IMR-90 (cell line): Measurements from ENCODE around the gene CD27. TPM values are rescaled to one million over a fixed set of nuclear protein-coding genes. Genes with fewer than 3 reads are reported as not detected.

ENCODE experiments used
- ATAC-seq: fragments of 200-7000 bp; cut with Tn5 transposase; 2 replicates; pipeline ENCODE4 v1.9.1; 2020; ENCODE audit warnings: low read depth, mild to moderate bottlenecking, moderate library complexity
- BruUV-seq: library from RNA; stranded (reverse); fragments of 400-500 nt; replicated peaks from 2 replicates; lab custom pipeline; 2021; lab: Mats Ljungman, UMichigan
- CTCF ChIA-PET: fragments of 300-600 bp; formaldehyde crosslinking; extraction: SDS; loops from one replicate; lab custom pipeline; 2021; ENCODE audit warnings: antibody characterized with exemption; lab: Yijun Ruan, JAX
- POLR2A ChIA-PET: fragments of 300-600 bp; sonication (Branson Sonifier 250); formaldehyde crosslinking; loops from one replicate; lab custom pipeline; 2022; ENCODE audit warnings: antibody characterized with exemption; ENCODE audit not compliant: unreplicated experiment; lab: Charles Lee
- DNase-seq: peaks from one replicate; pipeline ENCODE4 v3.0.0; 2013
- H2AFZ ChIP-seq: replicated peaks from 2 replicates; pipeline ENCODE3; 2013; ENCODE audit warnings: low read length, mild to moderate bottlenecking; ENCODE audit not compliant: poor library complexity
- H2AK5ac ChIP-seq: 2 replicates; pipeline ENCODE4 v1.6.1; 2013; ENCODE audit warnings: low read depth, low read length, inconsistent platforms
- H2AK9ac ChIP-seq: replicated peaks from 2 replicates; pipeline ENCODE3; 2013; ENCODE audit warnings: mild to moderate bottlenecking, low read depth, low read length, moderate library complexity; ENCODE audit not compliant: poor library complexity
- H2BK120ac ChIP-seq: 2 replicates; pipeline ENCODE4 v1.6.1; 2013; ENCODE audit warnings: low read depth, low read length, inconsistent platforms
- H2BK15ac ChIP-seq: 3 replicates; pipeline ENCODE4 v1.6.1; 2013; ENCODE audit warnings: low read depth, low read length, inconsistent platforms
- H2BK20ac ChIP-seq: 2 replicates; pipeline ENCODE4 v1.6.1; 2013; ENCODE audit warnings: low read depth, mild to moderate bottlenecking, inconsistent platforms, low read length, moderate library complexity
- H2BK5ac ChIP-seq: 2 replicates; pipeline ENCODE4 v1.6.1; 2013; ENCODE audit warnings: mild to moderate bottlenecking, low read depth, low read length, inconsistent platforms; ENCODE audit not compliant: poor library complexity, severe bottlenecking
- H3K14ac ChIP-seq: replicated peaks from 2 replicates; pipeline ENCODE4 v1.6.1; 2013; ENCODE audit warnings: low read depth, low read length, inconsistent platforms
- H3K18ac ChIP-seq: 2 replicates; pipeline ENCODE4 v1.6.1; 2013; ENCODE audit warnings: low read depth, low read length, control low read depth
- H3K23ac ChIP-seq: 2 replicates; pipeline ENCODE4 v1.6.1; 2013; ENCODE audit warnings: low read depth, low read length, inconsistent platforms
- H3K27ac ChIP-seq: 2 replicates; pipeline ENCODE4 v1.5.1; 2013; ENCODE audit warnings: mild to moderate bottlenecking, control low read depth, low read length; ENCODE audit not compliant: insufficient read depth
- H3K27me3 ChIP-seq: 2 replicates; pipeline ENCODE4 v1.6.1; 2013; ENCODE audit warnings: low read length; ENCODE audit not compliant: control insufficient read depth, insufficient read depth
- H3K36me3 ChIP-seq: 2 replicates; pipeline ENCODE4 v1.6.1; 2013; ENCODE audit warnings: low read length, mixed read lengths; ENCODE audit not compliant: control insufficient read depth, insufficient read depth
- H3K4ac ChIP-seq: 2 replicates; pipeline ENCODE4 v1.6.1; 2013; ENCODE audit warnings: low read depth, low read length, inconsistent platforms
- H3K4me1 ChIP-seq: 2 replicates; pipeline ENCODE4 v1.6.1; 2013; ENCODE audit warnings: low read length, mixed read lengths; ENCODE audit not compliant: control insufficient read depth, insufficient read depth
- H3K4me2 ChIP-seq: 2 replicates; pipeline ENCODE4 v1.6.1; 2013; ENCODE audit warnings: low read depth, mild to moderate bottlenecking, control low read depth, low read length, moderate library complexity
- H3K4me3 ChIP-seq: 2 replicates; pipeline ENCODE4 v1.5.1; 2013; ENCODE audit warnings: low read depth, mild to moderate bottlenecking, control low read depth, low read length, moderate library complexity; ENCODE audit not compliant: insufficient read depth
- H3K56ac ChIP-seq: 2 replicates; pipeline ENCODE4 v1.6.1; 2013; ENCODE audit warnings: low read length, inconsistent platforms; ENCODE audit not compliant: insufficient read depth; ENCODE audit errors: extremely low read depth
- H3K79me1 ChIP-seq, 2 experiments: 2 replicates each; pipeline ENCODE4 v1.6.1; 2013; ENCODE audit warnings: low read length in 2 of 2, inconsistent platforms in 1 of 2, low read depth in 1 of 2
- H3K9ac ChIP-seq: 2 replicates; pipeline ENCODE4 v1.6.1; 2013; ENCODE audit warnings: low read depth, low read length, control low read depth
- H3K9me1 ChIP-seq: 2 replicates; pipeline ENCODE4 v1.6.1; 2013; ENCODE audit warnings: low read length, inconsistent platforms; ENCODE audit not compliant: insufficient read depth
- H3K9me3 ChIP-seq: 2 replicates; pipeline ENCODE4 v1.6.1; 2013; ENCODE audit warnings: low read length; ENCODE audit not compliant: control insufficient read depth, insufficient read depth
- H4K20me1 ChIP-seq: 2 replicates; pipeline ENCODE4 v1.6.1; 2013; ENCODE audit warnings: low read length, inconsistent platforms; ENCODE audit not compliant: insufficient read depth
- H4K5ac ChIP-seq: 2 replicates; pipeline ENCODE4 v1.6.1; 2013; ENCODE audit warnings: mild to moderate bottlenecking, low read depth, low read length, control low read depth
- H4K8ac ChIP-seq, 2 experiments: 2 replicates each; pipeline ENCODE4 v1.6.1; 2013; ENCODE audit warnings: low read depth in 2 of 2, low read length in 2 of 2, control low read depth in 1 of 2, inconsistent platforms in 1 of 2
- H4K91ac ChIP-seq: 2 replicates; pipeline ENCODE4 v1.6.1; 2013; ENCODE audit warnings: low read depth, low read length, inconsistent platforms; ENCODE audit not compliant: insufficient read depth
- BHLHE40 ChIP-seq: fragments of 150-350 bp; IDR thresholded peaks from 2 replicates; pipeline ENCODE4 v1.6.1; 2016; ENCODE audit warnings: mild to moderate bottlenecking, low read depth, low read length
- CEBPB ChIP-seq: IDR thresholded peaks from 2 replicates; pipeline ENCODE4 v1.6.1; 2012; ENCODE audit warnings: low read depth, low read length, improper control_type of control experiment
- CHD1 ChIP-seq: IDR thresholded peaks from 2 replicates; pipeline ENCODE4 v1.6.1; 2012; ENCODE audit warnings: low read depth, low read length, improper control_type of control experiment
- CTCF ChIP-seq: conservative IDR thresholded peaks from 2 replicates; pipeline ENCODE4 v1.5.1; 2012; ENCODE audit warnings: mild to moderate bottlenecking, low read depth, low read length, improper control_type of control experiment
- ELK1 ChIP-seq: fragments of 150-350 bp; IDR thresholded peaks from 2 replicates; pipeline ENCODE4 v1.6.1; 2016; ENCODE audit warnings: low read depth, mild to moderate bottlenecking, low read length, moderate library complexity, borderline replicate concordance
- FOS ChIP-seq: fragments of 150-350 bp; IDR thresholded peaks from 2 replicates; pipeline ENCODE4 v1.6.1; 2016; ENCODE audit warnings: low read depth, low read length
- MAFK ChIP-seq: IDR thresholded peaks from 2 replicates; pipeline ENCODE4 v1.6.1; 2012; ENCODE audit warnings: low read depth, low read length, improper control_type of control experiment
- MAZ ChIP-seq: IDR thresholded peaks from 2 replicates; pipeline ENCODE4 v1.6.1; 2012; ENCODE audit warnings: low read depth, mild to moderate bottlenecking, low read length, improper control_type of control experiment, moderate library complexity, borderline replicate concordance
- MXI1 ChIP-seq: IDR thresholded peaks from 2 replicates; pipeline ENCODE4 v1.6.1; 2012; ENCODE audit warnings: low read depth, mild to moderate bottlenecking, low read length, moderate library complexity, borderline replicate concordance
- NFE2L2 ChIP-seq: fragments of 150-350 bp; IDR thresholded peaks from 2 replicates; pipeline ENCODE4 v1.6.1; 2016; ENCODE audit warnings: low read depth, mild to moderate bottlenecking, low read length
- POLR2A ChIP-seq: IDR thresholded peaks from 2 replicates; pipeline ENCODE4 v1.6.1; 2012; ENCODE audit warnings: mild to moderate bottlenecking, low read depth, low read length
- RAD21 ChIP-seq: IDR thresholded peaks from 2 replicates; pipeline ENCODE4 v1.6.1; 2012; ENCODE audit warnings: low read length, improper control_type of control experiment
- RCOR1 ChIP-seq: IDR thresholded peaks from 2 replicates; pipeline ENCODE4 v1.6.1; 2012; ENCODE audit warnings: mild to moderate bottlenecking, low read length, improper control_type of control experiment; ENCODE audit not compliant: insufficient replicate concordance
- RFX5 ChIP-seq: IDR thresholded peaks from 2 replicates; pipeline ENCODE4 v1.8.0; 2012; ENCODE audit warnings: low read depth, mild to moderate bottlenecking, low read length, moderate library complexity
- SMC3 ChIP-seq: fragments of 150-350 bp; IDR thresholded peaks from 2 replicates; pipeline ENCODE4 v1.6.1; 2016; ENCODE audit warnings: low read depth, mild to moderate bottlenecking, antibody characterized with exemption, low read length, moderate library complexity
- USF2 ChIP-seq: fragments of 150-350 bp; IDR thresholded peaks from 2 replicates; pipeline ENCODE4 v1.6.1; 2017; ENCODE audit warnings: mild to moderate bottlenecking, antibody characterized with exemption, low read length, low read depth
- WGBS, 2 experiments: methylation state at CpG; one replicate each; pipeline versions ENCODE4 v1.1.5 to v1.1.7; 2013; ENCODE audit warnings: missing lambda C conversion rate in 2 of 2; ENCODE audit not compliant: insufficient read length in 1 of 2; ENCODE audit errors: extremely low coverage in 2 of 2; 5-methylcytosine and 5-hydroxymethylcytosine counted together
- dilution Hi-C: fragments of 300-500 bp; cut with HindIII; formaldehyde crosslinking; loops from one replicate; pipeline ENCODE4 v1.14.3; 2018; ENCODE audit warnings: low sequenced_read_pairs; ENCODE audit not compliant: unreplicated experiment
- in situ Hi-C: fragments of 300-500 bp; cut with MboI; formaldehyde crosslinking; loops from 3 replicates; pipeline ENCODE4 v1.14.3; 2019; ENCODE audit warnings: low sequenced_read_pairs, inconsistent platforms, mixed read lengths
- intact Hi-C: fragments of 100-400 bp; cut with micrococcal nuclease; formaldehyde crosslinking; loops from 2 replicates; pipeline ENCODE4 v1.10.0; 2022
- polyA plus RNA-seq, 3 experiments: library from polyadenylated mRNA; depleted of rRNA; stranded (reverse); fragments of >200 nt; gene quantifications; 2 replicates each; pipeline ENCODE4 v1.2.3, GENCODE V29; 2012; ENCODE audit warnings: low replicate concordance in 1 of 3
- total RNA-seq: library from RNA; depleted of rRNA; stranded (reverse); fragments of >200 nt; gene quantifications from 2 replicates; pipeline ENCODE4 v1.2.3, GENCODE V29; 2012

CD27 gene
- total and polyA plus RNA-seq, 2 of the 4 experiments (the other 2 are of a cell fraction), result 0.07 TPM; not detected in 1

- Histone ChIP-seq H3K18ac (no peak overlapping the region), H2BK20ac (no peak overlapping the region), H4K20me1 (no peaks in the 10 kb centered on the region), H4K8ac (no peak overlapping the region), H3K4me2 (no peak overlapping the region), H3K4me3 (no peak overlapping the region), H3K56ac (no peak overlapping the region), H3K14ac (no peak overlapping the region), H3K9me3 (no peaks in the 10 kb centered on the region), H3K27ac (no peak overlapping the region), H2BK120ac (no peak overlapping the region), H3K23ac (no peak overlapping the region; the same call in 1 of the 2 replicates), H3K9me1 (peaks cover 3% of the 10 kb centered on the region; the same call in 1 of the 2 replicates), H2AFZ (no peak overlapping the region), H3K79me1 (peaks cover 35 to 60% of the 10 kb centered on the region in 2 experiments), H4K91ac (no peak overlapping the region), H4K5ac (no peak overlapping the region), H2AK9ac (no peak overlapping the region), H2BK5ac (no peak overlapping the region), H2AK5ac (no peak overlapping the region), H3K4ac (no peak overlapping the region), H3K27me3 (no peaks in the 10 kb centered on the region), H3K9ac (no peak overlapping the region), H3K4me1 (no peaks in the 10 kb centered on the region), H3K36me3 (peaks cover 13% of the 10 kb centered on the region), H2BK15ac (no peak overlapping the region)
- TF ChIP-seq CHD1 (no peak), SMC3 (no peak), ELK1 (no peak), BHLHE40 (no peak), NFE2L2 (no peak), RCOR1 (no peak), FOS (no peak), MAZ (no peak), MXI1 (no peak), USF2 (no peak), CEBPB (no peak), RAD21 (no peak), CTCF (no peak), RFX5 (no peak), POLR2A (no peak), MAFK (no peak)
- no CpG with 5 or more reads among the region's 2 CpGs for WGBS, 2 experiments
- dilution Hi-C loops, result no loop called here
- DNase-seq, result no peak
- POLR2A ChIA-PET, result no interaction called here
- CTCF ChIA-PET, result interaction anchor here (0.7 kb wide), 1 partner anchor 36 kb away, joined by 3 read pairs; no protein-coding TSS in a partner anchor
- intact Hi-C loops, result no loop called here
- no TSS peak for BruUV-seq
- no peak for ATAC-seq
- in situ Hi-C loops, result no loop called here
Measured at GRCh38 chr12:6500466-6500865, 55.7 kb downstream of the CD27 start.
